Fibroblast of mammary gland (primary cell): ENCODE data around the gene BAIAP2L2.

ENCODE experiments used
- DNase-seq: peaks from one replicate; pipeline ENCODE4 v3.0.0-alpha.2; 2010; ENCODE audit warnings: low read depth
- H3K4me3 ChIP-seq: 2 replicates; pipeline ENCODE4 v1.5.1; 2011; ENCODE audit warnings: low read depth, mild to moderate bottlenecking, low read length, moderate library complexity; ENCODE audit not compliant: control insufficient read depth
- CTCF ChIP-seq: conservative IDR thresholded peaks from 2 replicates; pipeline ENCODE4 v1.5.1; 2011; ENCODE audit warnings: low read depth, low read length, inconsistent platforms; ENCODE audit not compliant: control insufficient read depth, insufficient read depth

The BAIAP2L2 gene

GRCh38 chr22:38085056-38085455, 25.4 kb downstream of the BAIAP2L2 start:
- no peak overlapping the region for H3K4me3 ChIP-seq
- no peak for TF ChIP-seq CTCF
- DNase-seq, result no peak

GRCh38 chr22:38083931-38084631, 26.4 kb downstream of the BAIAP2L2 start, which contains the start of gene SLC16A8:
TSS of gene SLC16A8 (minus strand) at chr22:38084184. CDS start at chr22:38082873, 1,311 bp downstream.
- DNase-seq, result no peak
- TF ChIP-seq CTCF, result no peak
- H3K4me3 ChIP-seq, result no peak within 1 kb of the TSS

- TF ChIP-seq CTCF, result no peak
- no peak overlapping the region for H3K4me3 ChIP-seq
These were observed 27.3 kb downstream of the BAIAP2L2 start for GRCh38 chr22:38082986-38083710.

GRCh38 chr22:38081941-38082828, 28.3 kb downstream of the BAIAP2L2 start:
- no peak for TF ChIP-seq CTCF
- DNase-seq, result no peak
- H3K4me3 ChIP-seq, result no peak overlapping the region

More at GRCh38 chr22:38082986-38083710, 27.3 kb downstream of the BAIAP2L2 start:
- DNase-seq, result no peak

GRCh38 chr22:38081636-38081940, 28.9 kb downstream of the BAIAP2L2 start:
- no peak for DNase-seq
- H3K4me3 ChIP-seq, result no peak overlapping the region
- TF ChIP-seq CTCF, result no peak

GRCh38 chr22:38080850-38081635, 29.4 kb downstream of the BAIAP2L2 start:
- DNase-seq, result peak; percentile 18
- no peak overlapping the region for H3K4me3 ChIP-seq
- TF ChIP-seq CTCF, result no peak
